ENCODE results near the gene HRC. TPM values are rescaled to one million over a fixed set of nuclear protein-coding genes. Genes with fewer than 3 reads are reported as not detected.
"Not testable (repeated sequence)": the region's sequence is repeated elsewhere in the genome, so short reads cannot be mapped to it uniquely, and the experiment has no call there.

HRC gene
- total RNA-seq, 6 donors from 2014 or later, result 0.61 to 2.1 (median 1.2) TPM; not detected in 1

GRCh38 chr19:49127674-49128544 lies 27.3 kb downstream of the HRC start:
- H3K4me3 ChIP-seq, result peak overlapping the region in 3 of 4 donors; percentile 35 to 45 (median 44)
- H3K27ac ChIP-seq, result peak overlapping the region in 3 of 4 donors; percentile 28 to 78 (median 66)
- no peaks in the 10 kb centered on the region for H3K9me3 ChIP-seq
- ATAC-seq (ENCODE audit: low FRiP score in 2 of 2) (peak; percentile 99), DNase-seq (peak; percentile 96 to 98)
- H3K4me1 ChIP-seq, result peaks cover 6 to 22% (median 14%) of the 10 kb centered on the region in 4 donors
- no peaks in the 10 kb centered on the region for H3K36me3 ChIP-seq
- H3K27me3 ChIP-seq, result no peaks in the 10 kb centered on the region
- 6% methylated on average over 25 to 34 of the region's 63 CpGs for WGBS, 2 donors
- TF ChIP-seq POLR2AphosphoS5 (IDR thresholded peaks at IDR 0.05), result peak in 1 of 2 donors; percentile 51
- TF ChIP-seq CTCF (IDR thresholded peaks at IDR 0.05), result peak in 4 of 6 experiments; percentile 42 to 64 (median 59)
- TF ChIP-seq POLR2A (IDR thresholded peaks at IDR 0.05), result no peak
- no peak for TF ChIP-seq EP300 (IDR thresholded peaks at IDR 0.05)

GRCh38 chr19:49127225-49127624 lies 28.0 kb downstream of the HRC start:
- not testable (repeated sequence) for H3K27me3 ChIP-seq; H3K27ac ChIP-seq; ATAC-seq (ENCODE audit: low FRiP score in 2 of 2); H3K36me3 ChIP-seq; H3K9me3 ChIP-seq
- WGBS, 2 donors, result 93 to 97% methylated on average over 12 of the region's 12 CpGs
- Histone ChIP-seq H3K4me1 (peaks cover 6 to 21% (median 13%) of the 10 kb centered on the region in 4 donors), H3K4me3 (peak overlapping the region in 2 of 4 donors; percentile 44 to 45)
- peak in 1 of 2 donors; percentile 46 for DNase-seq

DNA sequence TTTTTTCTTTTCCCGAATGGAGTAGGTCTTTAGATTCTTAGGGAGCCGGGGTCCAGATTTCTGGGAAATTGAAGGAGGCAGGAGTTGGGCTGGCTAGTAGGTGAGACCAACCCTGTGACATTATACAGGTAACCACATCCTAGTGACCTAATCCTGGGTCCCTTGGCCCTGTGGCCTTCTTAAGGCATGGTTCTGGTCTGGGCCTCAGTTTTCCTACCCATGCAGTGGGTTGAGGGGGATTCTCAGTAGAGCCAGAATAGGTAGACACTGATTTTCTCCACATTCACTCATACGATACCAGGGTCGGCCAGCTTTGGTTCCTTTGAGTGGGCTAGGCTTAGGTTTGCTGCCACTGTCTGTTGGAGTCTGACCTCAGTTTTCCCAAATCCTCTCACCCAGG lies 28.6 kb downstream of the HRC start:
- TF ChIP-seq POLR2A (IDR thresholded peaks at IDR 0.05) (no peak), CTCF (IDR thresholded peaks at IDR 0.05) (no peak), EP300 (IDR thresholded peaks at IDR 0.05) (no peak), POLR2AphosphoS5 (IDR thresholded peaks at IDR 0.05) (no peak)
- 75 to 89% methylated on average over 4 of the region's 4 CpGs for WGBS, 2 donors
- Histone ChIP-seq H3K27me3 (no peaks in the 10 kb centered on the region), H3K4me1 (peaks cover 6 to 21% (median 13%) of the 10 kb centered on the region in 4 donors), H3K36me3 (no peaks in the 10 kb centered on the region), H3K9me3 (no peaks in the 10 kb centered on the region), H3K4me3 (no peak overlapping the region), H3K27ac (no peak overlapping the region)
- ATAC-seq (ENCODE audit: low FRiP score in 2 of 2) (no peak), DNase-seq (no peak)

GRCh38 chr19:49125025-49125731 lies 30.0 kb downstream of the HRC start:
- WGBS, 2 donors, result 43 to 57% methylated on average over 21 to 22 of the region's 23 CpGs
- no peak overlapping the region for H3K4me3 ChIP-seq
- ATAC-seq (ENCODE audit: low FRiP score in 2 of 2), result no peak

GRCh38 chr19:49123285-49123684 lies 31.9 kb downstream of the HRC start:
- WGBS, 2 donors, result 87% methylated on average over 11 of the region's 11 CpGs
- H3K27me3 ChIP-seq; H3K27ac ChIP-seq; ATAC-seq (ENCODE audit: low FRiP score in 2 of 2); H3K9me3 ChIP-seq; DNase-seq; H3K36me3 ChIP-seq; H3K4me3 ChIP-seq: not testable (repeated sequence)
- peaks cover 12 to 29% (median 24%) of the 10 kb centered on the region in 4 donors for H3K4me1 ChIP-seq

More at GRCh38 chr19:49125025-49125731, 30.0 kb downstream of the HRC start:
- DNase-seq, result no peak
- H3K27me3 ChIP-seq, result no peaks in the 10 kb centered on the region
- no peak for TF ChIP-seq POLR2AphosphoS5 (IDR thresholded peaks at IDR 0.05)
- TF ChIP-seq CTCF (IDR thresholded peaks at IDR 0.05), result no peak
- no peak for TF ChIP-seq EP300 (IDR thresholded peaks at IDR 0.05)
- no peak for TF ChIP-seq POLR2A (IDR thresholded peaks at IDR 0.05)
- peaks cover 8 to 25% (median 16%) of the 10 kb centered on the region in 4 donors for H3K4me1 ChIP-seq
- no peak overlapping the region for H3K27ac ChIP-seq
- no peaks in the 10 kb centered on the region for H3K36me3 ChIP-seq
- no peaks in the 10 kb centered on the region for H3K9me3 ChIP-seq

DNA sequence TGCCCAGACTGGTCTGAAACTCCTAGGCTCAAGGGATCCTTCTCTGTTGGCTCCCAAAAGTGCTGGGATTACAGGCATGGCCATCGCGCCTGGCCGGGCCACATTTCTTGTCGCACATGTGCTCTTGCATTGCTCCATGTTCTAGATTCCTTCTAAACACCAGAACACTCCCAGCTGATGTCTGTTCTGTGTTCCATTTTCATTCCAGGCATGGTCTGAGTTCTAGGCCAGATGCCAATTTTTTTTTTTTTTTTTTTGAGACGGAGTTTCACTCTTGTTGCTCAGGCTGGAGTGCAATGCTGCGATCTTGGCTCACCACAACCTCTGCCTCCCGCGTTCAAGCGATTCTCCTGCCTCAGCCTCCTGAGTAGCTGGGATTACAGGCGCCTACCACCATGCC lies 33.4 kb downstream of the HRC start:
- not testable (repeated sequence) for H3K36me3 ChIP-seq; H3K27ac ChIP-seq; H3K4me3 ChIP-seq; ATAC-seq (ENCODE audit: low FRiP score in 2 of 2); DNase-seq; H3K9me3 ChIP-seq; H3K27me3 ChIP-seq
- peaks cover 22 to 29% (median 25%) of the 10 kb centered on the region in 4 donors for H3K4me1 ChIP-seq
- WGBS, 2 donors, result 75 to 79% methylated on average over 10 of the region's 10 CpGs

All from upper lobe of left lung (tissue), 6 donors.